ENCODE data around the gene NMT1. TPM values are rescaled to one million over a fixed set of nuclear protein-coding genes. Genes with fewer than 3 reads are reported as not detected.
"Not testable (repeated sequence)": the region's sequence is repeated elsewhere in the genome, so short reads cannot be mapped to it uniquely, and the experiment has no call there.

The NMT1 gene
- total and polyA plus RNA-seq, 2 experiments from 2014 or later = 95.6 to 298 TPM

- H3K27me3 Mint-ChIP-seq (ENCODE audit: insufficient read depth, low read depth, poor library complexity) = peaks cover 20% of the 10 kb centered on the region
- not testable (repeated sequence) for H3F3A ChIP-seq (replicated peaks; ENCODE audit: low read depth); H3K4me1 ChIP-seq (ENCODE audit: insufficient read depth); H3K4me3 Mint-ChIP-seq; H3K36me3 Mint-ChIP-seq (ENCODE audit: low read depth); H3K36me3 ChIP-seq (ENCODE audit: insufficient read depth); H3K27ac ChIP-seq (ENCODE audit: low read depth); ATAC-seq; H3K27ac Mint-ChIP-seq; H3K4me2 ChIP-seq; H3K9me2 ChIP-seq (ENCODE audit: insufficient read depth); H3K79me2 ChIP-seq (replicated peaks; ENCODE audit: insufficient read depth); DNase-seq (ENCODE audit: low spot score); H3K27me3 ChIP-seq (ENCODE audit: insufficient read depth); H3K9me3 Mint-ChIP-seq; H4K20me1 ChIP-seq (replicated peaks; ENCODE audit: insufficient read depth); H3K4me3 ChIP-seq; H2AFZ ChIP-seq
- peaks cover 11% of the 10 kb centered on the region; the same call in 2 of the 3 replicates for H3K4me1 Mint-ChIP-seq
These were observed 63.6 kb downstream of the NMT1 start for GRCh38 chr17:45124797-45125122.

- Histone ChIP-seq H3K36me3 (ENCODE audit: insufficient read depth) (no peaks in the 10 kb centered on the region), H3K27ac (ENCODE audit: low read depth) (no peak overlapping the region), H3K79me2 (replicated peaks; ENCODE audit: insufficient read depth) (0 out of 2 replicates have a peak, but pooled peaks cover 2% of the 10 kb centered on the region), H3K27me3 (ENCODE audit: insufficient read depth) (no peaks in the 10 kb centered on the region), H2AFZ (no peak overlapping the region), H3K4me2 (no peak overlapping the region), H4K20me1 (replicated peaks; ENCODE audit: insufficient read depth) (no peaks in the 10 kb centered on the region; the same call in 1 of the 2 replicates), H3F3A (replicated peaks; ENCODE audit: low read depth) (0 out of 2 replicates have a peak, but pooled peaks cover 4% of the 10 kb centered on the region), H3K4me1 (ENCODE audit: insufficient read depth) (no peaks in the 10 kb centered on the region), H3K4me3 (no peak overlapping the region), H3K9me2 (ENCODE audit: insufficient read depth) (no peaks in the 10 kb centered on the region)
- Mint-ChIP-seq H3K27ac (no peak overlapping the region), H3K36me3 (ENCODE audit: low read depth) (no peaks in the 10 kb centered on the region), H3K9me3 (no peaks in the 10 kb centered on the region), H3K27me3 (ENCODE audit: insufficient read depth, low read depth, poor library complexity) (peaks cover 24% of the 10 kb centered on the region), H3K4me3 (no peak overlapping the region), H3K4me1 (peaks cover 11% of the 10 kb centered on the region)
- ATAC-seq (no peak), DNase-seq (ENCODE audit: low spot score) (no peak)
- TF ChIP-seq POLR2AphosphoS5 (IDR thresholded peaks at IDR 0.05; ENCODE audit: low read depth) (no peak), CTCF (conservative IDR thresholded peaks at IDR 0.05; ENCODE audit: low read depth in 2 of 2) (no peak), CREB1 (CRISPR knock-in tag; IDR thresholded peaks at IDR 0.05; ENCODE audit: low read depth) (no peak), ZNF114 (CRISPR knock-in tag; IDR thresholded peaks at IDR 0.05) (no peak), STAT1 (IDR thresholded peaks at IDR 0.05; ENCODE audit: unreplicated experiment) (no peak), EZH2 (IDR thresholded peaks at IDR 0.05; ENCODE audit: low read depth, unreplicated experiment) (no peak), ETS1 (IDR thresholded peaks at IDR 0.05) (no peak), JUNB (IDR thresholded peaks at IDR 0.05; ENCODE audit: unreplicated experiment) (no peak)
These were observed 64.4 kb downstream of the NMT1 start for GRCh38 chr17:45125509-45125908.

GRCh38 chr17:45127207-45127547 is 66.1 kb downstream of the NMT1 start:
- DNase-seq (ENCODE audit: low spot score) (no peak), ATAC-seq (no peak)
- Histone ChIP-seq H3K9me2 (ENCODE audit: insufficient read depth) (no peaks in the 10 kb centered on the region), H3K4me1 (ENCODE audit: insufficient read depth) (no peaks in the 10 kb centered on the region), H3F3A (replicated peaks; ENCODE audit: low read depth) (0 out of 2 replicates have a peak, but pooled peaks cover 4% of the 10 kb centered on the region), H2AFZ (no peak overlapping the region), H4K20me1 (replicated peaks; ENCODE audit: insufficient read depth) (no peaks in the 10 kb centered on the region; the same call in 1 of the 2 replicates), H3K27ac (ENCODE audit: low read depth) (peak overlapping the region; percentile 55; the same call in 1 of the 2 replicates), H3K36me3 (ENCODE audit: insufficient read depth) (no peaks in the 10 kb centered on the region), H3K4me3 (no peak overlapping the region), H3K79me2 (replicated peaks; ENCODE audit: insufficient read depth) (no peaks in the 10 kb centered on the region), H3K4me2 (no peak overlapping the region), H3K27me3 (ENCODE audit: insufficient read depth) (no peaks in the 10 kb centered on the region)
- Mint-ChIP-seq H3K4me3 (no peak overlapping the region), H3K27ac (peak overlapping the region; percentile 63), H3K9me3 (no peaks in the 10 kb centered on the region), H3K4me1 (peaks cover 11% of the 10 kb centered on the region), H3K36me3 (ENCODE audit: low read depth) (no peaks in the 10 kb centered on the region), H3K27me3 (ENCODE audit: insufficient read depth, low read depth, poor library complexity) (peaks cover 29% of the 10 kb centered on the region)
- no peak for TF ChIP-seq POLR2AphosphoS5 (IDR thresholded peaks at IDR 0.05; ENCODE audit: low read depth)
- no peak for TF ChIP-seq STAT1 (IDR thresholded peaks at IDR 0.05; ENCODE audit: unreplicated experiment)
- TF ChIP-seq ZNF331 (CRISPR knock-in tag; IDR thresholded peaks at IDR 0.05; ENCODE audit: low read depth) = no peak
- no peak for TF ChIP-seq ETS1 (IDR thresholded peaks at IDR 0.05)
- no peak for TF ChIP-seq NANOG (IDR thresholded peaks at IDR 0.05; ENCODE audit: borderline replicate concordance)
- no peak for TF ChIP-seq CREB1 (CRISPR knock-in tag; IDR thresholded peaks at IDR 0.05; ENCODE audit: low read depth)
- no peak for TF ChIP-seq JUNB (IDR thresholded peaks at IDR 0.05; ENCODE audit: unreplicated experiment)
